H1 (cell line): ENCODE data around the gene ZC3HAV1. TPM values are rescaled to one million over a fixed set of nuclear protein-coding genes. Genes with fewer than 3 reads are reported as not detected.

Experiments used
- CTCF ChIA-PET: fragments of 300-600 bp; sonication (Branson Sonifier 250); formaldehyde crosslinking; loops from one replicate; lab custom pipeline; 2021; ENCODE audit not compliant: partially characterized antibody; lab: Charles Lee
- POLR2A ChIA-PET: fragments of 300-600 bp; sonication (Branson Sonifier 250); formaldehyde crosslinking; loops from one replicate; lab custom pipeline; 2021; ENCODE audit warnings: inconsistent platforms; ENCODE audit not compliant: partially characterized antibody; lab: Charles Lee
- DNase-seq, 2 experiments: peaks; one replicate each; pipeline versions ENCODE4 v3.0.0 to v3.0.0-alpha.2; 2010 to 2022; ENCODE audit warnings: low spot score in 2 of 2, low read depth in 1 of 2, mixed read lengths in 1 of 2
- FAIRE-seq: peaks from 2 replicates; lab custom pipeline; 2011; peaks lifted over from hg19 to GRCh38; lab: Jason Lieb, UNC
- H2AFZ ChIP-seq: 2 replicates; pipeline ENCODE4 v1.8.1; 2012; ENCODE audit warnings: low read length, inconsistent platforms
- H2AK5ac ChIP-seq: 2 replicates; pipeline ENCODE4 v1.6.1; 2013; ENCODE audit warnings: low read depth, low read length
- H2BK120ac ChIP-seq: replicated peaks from 2 replicates; pipeline ENCODE3; 2013; ENCODE audit warnings: low read depth, low read length, inconsistent platforms
- H2BK12ac ChIP-seq: 2 replicates; pipeline ENCODE4 v1.6.1; 2013; ENCODE audit warnings: low read depth, low read length
- H2BK15ac ChIP-seq: 2 replicates; pipeline ENCODE4 v1.6.1; 2013; ENCODE audit warnings: low read length
- H2BK20ac ChIP-seq: 2 replicates; pipeline ENCODE4 v1.6.1; 2013; ENCODE audit warnings: low read length
- H2BK5ac ChIP-seq: 2 replicates; pipeline ENCODE4 v1.6.1; 2013; ENCODE audit warnings: low read depth, low read length
- H3K14ac ChIP-seq: 2 replicates; pipeline ENCODE4 v1.6.1; 2013; ENCODE audit warnings: inconsistent platforms; ENCODE audit not compliant: insufficient read length
- H3K18ac ChIP-seq: 2 replicates; pipeline ENCODE4 v1.6.1; 2013; ENCODE audit warnings: low read length; ENCODE audit errors: extremely low read depth
- H3K23ac ChIP-seq: 2 replicates; pipeline ENCODE4 v1.6.1; 2013; ENCODE audit warnings: inconsistent platforms; ENCODE audit not compliant: insufficient read length
- H3K23me2 ChIP-seq: 2 replicates; pipeline ENCODE4 v1.6.1; 2013; ENCODE audit warnings: low read depth, low read length
- H3K27ac ChIP-seq: 2 replicates; pipeline ENCODE4 v1.6.1; 2011; ENCODE audit warnings: low read depth, low read length, inconsistent platforms
- H3K27me3 ChIP-seq, 4 experiments: replicated peaks in 1 of 4; 1 replicate in 1 of 4; 2 replicates in 3 of 4; pipeline versions ENCODE4 v1.6.1 to v1.8.1; 2011 to 2013; ENCODE audit warnings: low read length in 3 of 4, mild to moderate bottlenecking in 3 of 4, inconsistent platforms in 2 of 4, mixed read lengths in 2 of 4, moderate library complexity in 1 of 4; ENCODE audit not compliant: control insufficient read depth in 3 of 4, insufficient read depth in 3 of 4; ENCODE audit errors: extremely low read depth in 1 of 4
- H3K36me3 ChIP-seq, 4 experiments: 2 replicates each; pipeline versions ENCODE4 v1.6.1 to v1.8.1; 2011 to 2013; ENCODE audit warnings: mild to moderate bottlenecking in 4 of 4, low read length in 3 of 4, moderate library complexity in 2 of 4, control low read depth in 1 of 4, inconsistent platforms in 1 of 4; ENCODE audit not compliant: insufficient read depth in 4 of 4, control insufficient read depth in 2 of 4
- H3K4ac ChIP-seq: replicated peaks from 2 replicates; pipeline ENCODE3; 2013; ENCODE audit warnings: low read length, low read depth, mixed read lengths, inconsistent platforms; ENCODE audit not compliant: insufficient read length
- H3K4me1 ChIP-seq, 4 experiments: replicated peaks in 1 of 4; 1 replicate in 1 of 4; 2 replicates in 3 of 4; pipeline versions ENCODE4 v1.6.1 to v1.8.1; 2011 to 2013; ENCODE audit warnings: low read length in 3 of 4, inconsistent platforms in 2 of 4, mixed read lengths in 1 of 4; ENCODE audit not compliant: insufficient read depth in 4 of 4, control insufficient read depth in 3 of 4
- H3K4me2 ChIP-seq, 2 experiments: 2 replicates each; pipeline versions ENCODE4 v1.6.1 to v1.8.1; 2011 to 2013; ENCODE audit warnings: low read depth in 2 of 2, low read length in 2 of 2, control low read depth in 1 of 2, inconsistent platforms in 1 of 2, mild to moderate bottlenecking in 1 of 2; ENCODE audit not compliant: insufficient read depth in 1 of 2
- H3K4me3 ChIP-seq, 4 experiments: fragments of 200-600, 300-600 bp in 1 of 4; sonication (generic), shearing (Covaris generic), sonication (Bioruptor Twin) in 1 of 4; 2 replicates each; pipeline versions ENCODE4 v1.5.1 to v1.8.1; 2011 to 2016; ENCODE audit warnings: low read length in 4 of 4, low read depth in 3 of 4, control low read depth in 2 of 4, inconsistent platforms in 2 of 4, mild to moderate bottlenecking in 2 of 4, mixed read lengths in 1 of 4, moderate library complexity in 1 of 4; ENCODE audit not compliant: insufficient read depth in 2 of 4; ENCODE audit errors: extremely low read depth in 1 of 4
- H3K56ac ChIP-seq: replicated peaks from 2 replicates; pipeline ENCODE3; 2013; ENCODE audit warnings: low read depth, mild to moderate bottlenecking, mixed read lengths, low read length, inconsistent platforms; ENCODE audit not compliant: insufficient read length
- H3K79me1 ChIP-seq: 2 replicates; pipeline ENCODE4 v1.6.1; 2013; ENCODE audit warnings: low read depth, low read length, control low read depth
- H3K79me2 ChIP-seq, 2 experiments: 2 replicates each; pipeline versions ENCODE4 v1.6.1 to v1.8.1; 2012 to 2013; ENCODE audit warnings: low read length in 2 of 2, mild to moderate bottlenecking in 2 of 2, inconsistent platforms in 1 of 2; ENCODE audit not compliant: insufficient read depth in 2 of 2, control insufficient read depth in 1 of 2
- H3K9ac ChIP-seq, 4 experiments: replicated peaks in 1 of 4; 1 replicate in 1 of 4; 2 replicates in 3 of 4; pipeline versions ENCODE4 v1.6.1 to v1.8.1; 2011 to 2013; ENCODE audit warnings: low read depth in 3 of 4, low read length in 3 of 4, control low read depth in 2 of 4, mild to moderate bottlenecking in 2 of 4, moderate library complexity in 2 of 4, inconsistent platforms in 1 of 4; ENCODE audit errors: extremely low read depth in 1 of 4
- H3K9me3 ChIP-seq, 2 experiments: 2 replicates each; pipeline versions ENCODE4 v1.6.1 to v1.8.1; 2012 to 2013; ENCODE audit warnings: mild to moderate bottlenecking in 2 of 2, moderate library complexity in 2 of 2, control low read depth in 1 of 2, inconsistent platforms in 1 of 2, low read depth in 1 of 2, low read length in 1 of 2, mixed read lengths in 1 of 2; ENCODE audit not compliant: insufficient read depth in 2 of 2
- H4K20me1 ChIP-seq, 2 experiments: replicated peaks in 1 of 2; 2 replicates each; pipeline versions ENCODE3 to v1.8.1; 2011 to 2013; ENCODE audit warnings: inconsistent platforms in 2 of 2, low read length in 2 of 2, mild to moderate bottlenecking in 1 of 2; ENCODE audit not compliant: insufficient read depth in 2 of 2, control insufficient read depth in 1 of 2
- H4K5ac ChIP-seq: 2 replicates; pipeline ENCODE4 v1.6.1; 2013; ENCODE audit warnings: low read length, low read depth, mixed read lengths, inconsistent platforms; ENCODE audit not compliant: insufficient read length
- H4K8ac ChIP-seq: 2 replicates; pipeline ENCODE4 v1.8.0; 2013; ENCODE audit warnings: mild to moderate bottlenecking, moderate library complexity, low read length, inconsistent platforms; ENCODE audit not compliant: insufficient read depth; ENCODE audit errors: extremely low read depth
- H4K91ac ChIP-seq: replicated peaks from 2 replicates; pipeline ENCODE3; 2013; ENCODE audit warnings: low read length, mixed read lengths, inconsistent platforms; ENCODE audit not compliant: insufficient read length
- BRCA1 ChIP-seq: IDR thresholded peaks from 2 replicates; pipeline ENCODE4 v1.6.1; 2012; ENCODE audit warnings: low read depth, low read length, improper control_type of control experiment
- CTBP2 ChIP-seq: IDR thresholded peaks from 2 replicates; pipeline ENCODE4 v1.7.0; 2011; ENCODE audit warnings: borderline replicate concordance, mild to moderate bottlenecking, moderate library complexity, mixed read lengths, low read length; ENCODE audit not compliant: insufficient read depth, insufficient read length
- EP300 ChIP-seq, 2 experiments: IDR thresholded peaks; 1 replicate in 1 of 2; 2 replicates in 1 of 2; pipeline ENCODE4 v1.6.1; 2011 to 2012; ENCODE audit warnings: low read depth in 2 of 2, low read length in 2 of 2, mild to moderate bottlenecking in 2 of 2, borderline replicate concordance in 1 of 2, inconsistent platforms in 1 of 2, moderate library complexity in 1 of 2
- FOSL1 ChIP-seq: IDR thresholded peaks from 2 replicates; pipeline ENCODE4 v1.6.1; 2011; ENCODE audit warnings: mild to moderate bottlenecking, low read depth, low read length, moderate library complexity; ENCODE audit not compliant: insufficient read depth
- GTF2F1 ChIP-seq: IDR thresholded peaks from 2 replicates; pipeline ENCODE4 v1.6.1; 2012; ENCODE audit warnings: low read depth, low read length, improper control_type of control experiment, borderline replicate concordance
- MAFK ChIP-seq: IDR thresholded peaks from 2 replicates; pipeline ENCODE4 v1.6.1; 2012; ENCODE audit warnings: low read depth, mild to moderate bottlenecking, improper control_type of control experiment, low read length
- NANOG ChIP-seq: IDR thresholded peaks from 2 replicates; pipeline ENCODE4 v1.6.1; 2011; ENCODE audit warnings: low read length, low read depth, mild to moderate bottlenecking, inconsistent platforms; ENCODE audit not compliant: insufficient read depth, poor library complexity, severe bottlenecking
- RBBP5 ChIP-seq: IDR thresholded peaks from 2 replicates; pipeline ENCODE4 v1.7.1; 2012; ENCODE audit warnings: low read depth, mild to moderate bottlenecking, inconsistent platforms, low read length, moderate library complexity, borderline replicate concordance
- TAF1 ChIP-seq: IDR thresholded peaks from 2 replicates; pipeline ENCODE4 v1.6.1; 2011; ENCODE audit warnings: mild to moderate bottlenecking, low read depth, low read length
- TAF7 ChIP-seq: optimal IDR thresholded peaks from 2 replicates; pipeline ENCODE3; 2011; ENCODE audit warnings: low read depth, mild to moderate bottlenecking, inconsistent platforms, low read length, moderate library complexity, borderline replicate concordance
- ZNF274 ChIP-seq: IDR thresholded peaks from 2 replicates; pipeline ENCODE4 v1.7.0; 2012; ENCODE audit warnings: low read length, borderline replicate concordance; ENCODE audit errors: extremely low read depth
- WGBS, 2 experiments: shearing (Covaris generic) in 1 of 2; methylation state at CpG; one replicate each; pipeline versions ENCODE4 v1.1.6 to v1.1.7; 2013 to 2015; ENCODE audit warnings: low lambda C conversion rate in 2 of 2, mixed read lengths in 2 of 2, inconsistent platforms in 1 of 2, low coverage in 1 of 2, missing lambda C conversion rate in 1 of 2; ENCODE audit not compliant: insufficient replicate concordance in 2 of 2, insufficient coverage in 1 of 2, insufficient read length in 1 of 2; ENCODE audit errors: extremely low coverage in 1 of 2, missing lambda C conversion rate in 1 of 2; 5-methylcytosine and 5-hydroxymethylcytosine counted together
- polyA plus RNA-seq, 7 experiments: library from polyadenylated mRNA; depleted of rRNA in 3 of 7; stranded (reverse) in 5 of 7; unstranded in 2 of 7; fragments of >200 nt in 5 of 7; fragments of 200-250 nt in 2 of 7; gene quantifications; 1 replicate in 5 of 7; 2 replicates in 1 of 7; 4 replicates in 1 of 7; pipeline versions ENCODE4 v1.2.1 to v1.2.3, GENCODE V29; 2011 to 2013; ENCODE audit warnings: missing spikeins in 2 of 7, mixed read lengths in 2 of 7
- total RNA-seq: library from RNA; stranded (reverse); fragmentation: NEBNext Ultra II Directional; extraction: Animal tissue kit (Norgen Biotek cat#: 25700); gene quantifications from 2 replicates; pipeline ENCODE4 v1.2.1, GENCODE V29; 2021
- TF ChIP-seq, protein P1 (sequence below): IDR thresholded peaks from 2 replicates; pipeline ENCODE4 v1.6.1; 2012; ENCODE audit warnings: inconsistent platforms

ZC3HAV1 gene
- total and polyA plus RNA-seq, 2 of the 8 experiments (the other 6 are each of a cell fraction or from before 2014, with no cell fraction given): 22.5 to 43.4 TPM

DNA sequence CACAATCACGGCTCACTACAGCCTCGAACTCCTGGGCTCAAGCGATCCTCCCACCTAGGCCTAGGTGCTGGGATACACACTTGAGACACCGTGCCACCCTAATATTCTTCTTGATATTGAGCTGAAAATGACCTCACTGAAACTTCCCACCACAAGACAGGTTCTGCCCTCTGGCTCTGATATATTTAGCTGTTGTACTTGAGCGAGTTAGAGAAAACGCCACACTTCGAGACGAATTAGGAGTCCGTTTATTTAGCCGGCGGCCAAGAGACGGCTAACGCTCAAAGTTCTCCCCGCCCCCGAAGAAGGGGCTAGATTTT is 17.9 kb downstream of the ZC3HAV1 start:
- FAIRE-seq (no peak), DNase-seq (no peak)
- no peak overlapping the region for H3K27ac ChIP-seq
- no peak overlapping the region for H2BK20ac ChIP-seq
- no peak overlapping the region for H2BK120ac ChIP-seq
- no peaks in the 10 kb centered on the region for H3K23me2 ChIP-seq
- H4K8ac ChIP-seq: no peak overlapping the region
- H3K14ac ChIP-seq: no peak overlapping the region
- H2BK12ac ChIP-seq: no peak overlapping the region
- H3K56ac ChIP-seq: no peak overlapping the region
- H3K9me3 ChIP-seq: no peaks in the 10 kb centered on the region
- H3K4ac ChIP-seq: no peak overlapping the region
- no peak overlapping the region for H3K18ac ChIP-seq
- no peak overlapping the region for H3K4me2 ChIP-seq
- no peaks in the 10 kb centered on the region for H3K27me3 ChIP-seq
- no peak overlapping the region for H2BK5ac ChIP-seq
- H4K91ac ChIP-seq: no peak overlapping the region
- H2AK5ac ChIP-seq: no peak overlapping the region
- H3K9ac ChIP-seq: no peak overlapping the region
- 93% methylated on average over 15 of the region's 15 CpGs; no CpG with 5 or more reads in 1 of the 2 experiments for WGBS, 2 experiments
- no peak overlapping the region for H3K4me3 ChIP-seq
- no peak overlapping the region for H4K5ac ChIP-seq
- CTCF ChIA-PET: interaction anchor here (5.5 kb wide), 1 partner anchor 17 kb away, joined by 27 read pairs; no protein-coding TSS in a partner anchor
- no peak overlapping the region for H3K23ac ChIP-seq
- POLR2A ChIA-PET: no interaction called here
- H3K4me1 ChIP-seq: peaks cover 3 to 13% (median 12%) of the 10 kb centered on the region in 4 experiments
- H3K36me3 ChIP-seq: peaks cover 0 to 14% (median 6%) of the 10 kb centered on the region in 4 experiments; a peak in 4 of 8 replicates
- peaks cover 3% of the 10 kb centered on the region; the same call in 1 of the 2 replicates for H3K79me1 ChIP-seq
- no peak overlapping the region for H2BK15ac ChIP-seq
- no peaks in the 10 kb centered on the region for H4K20me1 ChIP-seq
- no peak overlapping the region for H2AFZ ChIP-seq
- H3K79me2 ChIP-seq: peaks cover 0 to 10% of the 10 kb centered on the region in 2 experiments; a peak in 1 of 4 replicates
- TF ChIP-seq FOSL1 (no peak), NANOG (no peak), ZNF274 (no peak), TAF7 (no peak), CTBP2 (no peak), GTF2F1 (no peak), RBBP5 (no peak), BRCA1 (no peak), EP300 (IDR thresholded peaks at IDR 0.05; ENCODE audit: borderline replicate concordance in 1 of 2, low read depth in 2 of 2, low read length in 2 of 2) (no peak), TAF1 (no peak), MAFK (no peak)
- TF ChIP-seq, protein P1, sequence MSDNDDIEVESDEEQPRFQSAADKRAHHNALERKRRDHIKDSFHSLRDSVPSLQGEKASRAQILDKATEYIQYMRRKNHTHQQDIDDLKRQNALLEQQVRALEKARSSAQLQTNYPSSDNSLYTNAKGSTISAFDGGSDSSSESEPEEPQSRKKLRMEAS: no peak
